ENCODE results near the gene CPAMD8. TPM values are rescaled to one million over a fixed set of nuclear protein-coding genes. Genes with fewer than 3 reads are reported as not detected.

CPAMD8 gene
- total RNA-seq, 4 donors from 2014 or later = 4.7 to 39.6 (median 11.2) TPM

- ATAC-seq (ENCODE audit: low FRiP score) (no peak), DNase-seq (ENCODE audit: low spot score) (no peak)
- no peak for TF ChIP-seq CTCF (IDR thresholded peaks at IDR 0.05)
These were observed 159.4 kb downstream of the CPAMD8 start for GRCh38 chr19:16867211-16867610.

DNA sequence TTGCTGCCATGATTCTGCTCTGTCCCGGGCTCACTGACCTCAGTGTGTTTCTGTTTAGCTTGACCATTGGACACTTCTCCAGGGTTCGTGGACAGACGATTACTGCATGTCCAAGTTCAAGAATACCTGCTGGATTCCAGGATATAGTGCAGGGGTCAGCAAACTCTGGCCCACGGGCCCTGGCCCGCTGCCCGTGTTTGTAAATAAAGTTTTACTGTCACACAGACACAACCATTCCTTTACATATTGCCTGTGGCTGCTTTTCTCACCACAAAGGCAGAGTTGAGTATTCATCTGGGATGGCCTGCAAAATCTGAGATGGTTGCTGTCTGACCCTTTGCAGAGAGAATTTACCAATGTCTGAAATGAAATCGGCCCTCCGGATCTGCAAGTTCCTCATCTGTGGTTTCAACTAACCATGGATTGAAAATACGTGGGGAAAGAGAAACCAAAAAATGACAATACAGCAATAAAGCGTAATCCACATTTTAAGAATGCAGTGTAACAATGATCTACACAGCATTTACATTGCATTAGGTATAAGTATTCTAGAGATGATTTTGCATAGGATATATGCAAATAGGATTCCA is 163.7 kb downstream of the CPAMD8 start:
- DNase-seq (ENCODE audit: low spot score) (no peak), ATAC-seq (ENCODE audit: low FRiP score) (no peak)
- TF ChIP-seq CTCF (IDR thresholded peaks at IDR 0.05) = no peak

GRCh38 chr19:16861834-16862233 is 164.8 kb downstream of the CPAMD8 start:
- ATAC-seq (ENCODE audit: low FRiP score) (no peak), DNase-seq (ENCODE audit: low spot score) (no peak)
- TF ChIP-seq CTCF (IDR thresholded peaks at IDR 0.05) = no peak

DNA sequence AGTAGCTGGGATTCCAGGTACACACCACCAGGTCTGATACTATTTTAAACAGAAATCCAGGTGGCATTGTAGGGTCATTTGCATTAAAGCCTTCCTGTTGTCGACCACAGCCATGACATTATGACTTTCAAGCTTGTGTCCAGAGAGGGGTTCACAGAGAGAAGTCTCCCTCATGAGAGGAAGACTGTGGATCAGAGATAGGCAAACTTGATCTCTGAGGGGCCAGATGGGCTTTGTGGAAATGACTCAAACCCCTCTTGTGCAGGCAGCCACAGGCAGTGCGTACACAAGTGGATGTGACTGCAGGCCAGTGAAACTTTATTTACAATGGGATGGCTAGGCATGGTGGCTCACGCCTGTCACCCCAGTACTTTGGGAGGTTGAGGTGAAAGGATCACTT is 165.6 kb downstream of the CPAMD8 start:
- no peak for ATAC-seq (ENCODE audit: low FRiP score)
- TF ChIP-seq CTCF (IDR thresholded peaks at IDR 0.05) = no peak

GRCh38 chr19:16860118-16860517 is 166.5 kb downstream of the CPAMD8 start:
- no peak for ATAC-seq (ENCODE audit: low FRiP score)
- DNase-seq (ENCODE audit: low spot score) = no peak
- TF ChIP-seq CTCF (IDR thresholded peaks at IDR 0.05) = no peak

More for the DNA sequence above, 165.6 kb downstream of the CPAMD8 start:
- no peak for DNase-seq (ENCODE audit: low spot score)

- no peak for TF ChIP-seq CTCF (IDR thresholded peaks at IDR 0.05)
These were observed 167.0 kb downstream of the CPAMD8 start for GRCh38 chr19:16859626-16860025.

DNA sequence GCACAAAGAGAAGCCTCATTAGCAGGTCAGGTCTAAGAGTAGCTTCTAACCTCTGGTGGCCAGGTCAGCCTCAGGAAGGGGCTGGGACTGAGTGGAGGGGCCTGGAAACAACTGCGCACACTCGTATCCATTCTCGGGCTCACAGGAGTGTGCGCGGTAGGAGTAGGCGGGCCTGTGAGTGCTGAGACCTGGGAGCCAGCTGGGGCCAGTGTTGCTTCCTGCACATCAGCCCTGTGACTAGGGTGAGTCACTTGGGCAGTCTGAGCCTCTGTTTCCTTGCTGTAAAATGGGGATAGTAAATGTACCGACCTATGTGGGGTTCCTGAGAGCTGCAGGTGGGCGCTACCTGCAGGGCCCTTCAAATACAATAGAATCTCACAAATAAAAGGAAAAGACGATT is 170.5 kb downstream of the CPAMD8 start:
- no peak for TF ChIP-seq CTCF (IDR thresholded peaks at IDR 0.05)
- ATAC-seq (ENCODE audit: low FRiP score) = no peak
- no peak for DNase-seq (ENCODE audit: low spot score)

More at GRCh38 chr19:16859626-16860025, 167.0 kb downstream of the CPAMD8 start:
- no peak for ATAC-seq (ENCODE audit: low FRiP score)
- DNase-seq (ENCODE audit: low spot score) = no peak

Measured in omental fat pad (tissue), 4 donors.